ENCODE data around the gene OR8A1.

GRCh38 chr11:124600621-124601320 is 31.0 kb downstream of the OR8A1 start:
- TF ChIP-seq, protein P1, sequence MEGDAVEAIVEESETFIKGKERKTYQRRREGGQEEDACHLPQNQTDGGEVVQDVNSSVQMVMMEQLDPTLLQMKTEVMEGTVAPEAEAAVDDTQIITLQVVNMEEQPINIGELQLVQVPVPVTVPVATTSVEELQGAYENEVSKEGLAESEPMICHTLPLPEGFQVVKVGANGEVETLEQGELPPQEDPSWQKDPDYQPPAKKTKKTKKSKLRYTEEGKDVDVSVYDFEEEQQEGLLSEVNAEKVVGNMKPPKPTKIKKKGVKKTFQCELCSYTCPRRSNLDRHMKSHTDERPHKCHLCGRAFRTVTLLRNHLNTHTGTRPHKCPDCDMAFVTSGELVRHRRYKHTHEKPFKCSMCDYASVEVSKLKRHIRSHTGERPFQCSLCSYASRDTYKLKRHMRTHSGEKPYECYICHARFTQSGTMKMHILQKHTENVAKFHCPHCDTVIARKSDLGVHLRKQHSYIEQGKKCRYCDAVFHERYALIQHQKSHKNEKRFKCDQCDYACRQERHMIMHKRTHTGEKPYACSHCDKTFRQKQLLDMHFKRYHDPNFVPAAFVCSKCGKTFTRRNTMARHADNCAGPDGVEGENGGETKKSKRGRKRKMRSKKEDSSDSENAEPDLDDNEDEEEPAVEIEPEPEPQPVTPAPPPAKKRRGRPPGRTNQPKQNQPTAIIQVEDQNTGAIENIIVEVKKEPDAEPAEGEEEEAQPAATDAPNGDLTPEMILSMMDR (IDR thresholded peaks at IDR 0.05; ENCODE audit: insufficient read depth, low read depth, low read length), result no peak
- no peak for TF ChIP-seq EZH2 (IDR thresholded peaks at IDR 0.05; ENCODE audit: insufficient read depth, low read length)

Data from astrocyte (in vitro differentiated cells and primary cell).